Activated B cell treated with CpG ODN at 0.5 μM for 24 hours (primary cell): Measurements from ENCODE around the gene LHFPL6. TPM values are rescaled to one million over a fixed set of nuclear protein-coding genes. Genes with fewer than 3 reads are reported as not detected.

Experiments used
- ATAC-seq: fragments of 200-7000 bp; cut with Tn5 transposase; one replicate; pipeline ENCODE4 v1.10.0; 2021; ENCODE audit warnings: low read depth, mild to moderate bottlenecking, moderate library complexity
- CTCF ChIA-PET: fragments of 350-600 bp; sonication (Branson Sonifier 250); formaldehyde crosslinking; loops from one replicate; lab custom pipeline; 2021; ENCODE audit warnings: antibody characterized with exemption; lab: Charles Lee
- POLR2A ChIA-PET: fragments of 350-600 bp; sonication (Branson Sonifier 250); formaldehyde crosslinking; loops from one replicate; lab custom pipeline; 2021; ENCODE audit warnings: antibody characterized with exemption; lab: Charles Lee
- DNase-seq: peaks from one replicate; pipeline ENCODE4 v3.0.0; 2022
- H3K27ac Mint-ChIP-seq: one replicate; pipeline ENCODE4 v1.8.0; 2020; ENCODE audit warnings: mixed read lengths
- H3K27me3 Mint-ChIP-seq: one replicate; pipeline ENCODE4 v1.8.0; 2021; ENCODE audit warnings: mixed read lengths
- H3K36me3 Mint-ChIP-seq: one replicate; pipeline ENCODE4 v1.8.0; 2021; ENCODE audit warnings: low read depth, mixed read lengths
- H3K4me1 Mint-ChIP-seq: one replicate; pipeline ENCODE4 v1.8.0; 2021; ENCODE audit warnings: mixed read lengths
- H3K4me3 Mint-ChIP-seq: one replicate; pipeline ENCODE4 v1.8.0; 2020; ENCODE audit warnings: mild to moderate bottlenecking, mixed read lengths
- H3K9me3 Mint-ChIP-seq: one replicate; pipeline ENCODE4 v1.8.0; 2020; ENCODE audit warnings: mixed read lengths
- intact Hi-C: fragments of 100-400 bp; cut with micrococcal nuclease; formaldehyde crosslinking; loops from one replicate; pipeline ENCODE4 v1.15.1; 2024
- total RNA-seq: library from RNA; stranded (reverse); gene quantifications from 2 replicates; pipeline ENCODE4 v1.2.3, GENCODE V29; 2022
- TF ChIP-seq, protein P1 (sequence below): fragments of 200-600 bp; IDR thresholded peaks from one replicate; pipeline ENCODE4 v1.8.0; 2022; ENCODE audit warnings: antibody characterized with exemption, mild to moderate bottlenecking

The LHFPL6 gene
- total RNA-seq, 1 donor from 2014 or later = 0.13 TPM

GRCh38 chr13:39418424-39418823, 184.6 kb downstream of the LHFPL6 start:
- Mint-ChIP-seq H3K9me3 (no peaks in the 10 kb centered on the region), H3K4me1 (no peaks in the 10 kb centered on the region), H3K27ac (no peak overlapping the region), H3K27me3 (no peaks in the 10 kb centered on the region), H3K4me3 (no peak overlapping the region), H3K36me3 (no peaks in the 10 kb centered on the region)
- ChIA-PET POLR2A (no interaction called here), CTCF (no interaction called here)
- no peak for DNase-seq
- ATAC-seq = no peak
- TF ChIP-seq, protein P1, sequence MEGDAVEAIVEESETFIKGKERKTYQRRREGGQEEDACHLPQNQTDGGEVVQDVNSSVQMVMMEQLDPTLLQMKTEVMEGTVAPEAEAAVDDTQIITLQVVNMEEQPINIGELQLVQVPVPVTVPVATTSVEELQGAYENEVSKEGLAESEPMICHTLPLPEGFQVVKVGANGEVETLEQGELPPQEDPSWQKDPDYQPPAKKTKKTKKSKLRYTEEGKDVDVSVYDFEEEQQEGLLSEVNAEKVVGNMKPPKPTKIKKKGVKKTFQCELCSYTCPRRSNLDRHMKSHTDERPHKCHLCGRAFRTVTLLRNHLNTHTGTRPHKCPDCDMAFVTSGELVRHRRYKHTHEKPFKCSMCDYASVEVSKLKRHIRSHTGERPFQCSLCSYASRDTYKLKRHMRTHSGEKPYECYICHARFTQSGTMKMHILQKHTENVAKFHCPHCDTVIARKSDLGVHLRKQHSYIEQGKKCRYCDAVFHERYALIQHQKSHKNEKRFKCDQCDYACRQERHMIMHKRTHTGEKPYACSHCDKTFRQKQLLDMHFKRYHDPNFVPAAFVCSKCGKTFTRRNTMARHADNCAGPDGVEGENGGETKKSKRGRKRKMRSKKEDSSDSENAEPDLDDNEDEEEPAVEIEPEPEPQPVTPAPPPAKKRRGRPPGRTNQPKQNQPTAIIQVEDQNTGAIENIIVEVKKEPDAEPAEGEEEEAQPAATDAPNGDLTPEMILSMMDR = no peak
- intact Hi-C loops = no loop called here

GRCh38 chr13:39417643-39418042, 185.3 kb downstream of the LHFPL6 start:
- ChIA-PET POLR2A (no interaction called here), CTCF (no interaction called here)
- TF ChIP-seq, protein P1 = no peak
- intact Hi-C loops = no loop called here
- Mint-ChIP-seq H3K4me3 (no peak overlapping the region), H3K27ac (no peak overlapping the region), H3K36me3 (no peaks in the 10 kb centered on the region), H3K9me3 (no peaks in the 10 kb centered on the region), H3K4me1 (no peaks in the 10 kb centered on the region), H3K27me3 (no peaks in the 10 kb centered on the region)
- ATAC-seq (no peak), DNase-seq (no peak)

DNA sequence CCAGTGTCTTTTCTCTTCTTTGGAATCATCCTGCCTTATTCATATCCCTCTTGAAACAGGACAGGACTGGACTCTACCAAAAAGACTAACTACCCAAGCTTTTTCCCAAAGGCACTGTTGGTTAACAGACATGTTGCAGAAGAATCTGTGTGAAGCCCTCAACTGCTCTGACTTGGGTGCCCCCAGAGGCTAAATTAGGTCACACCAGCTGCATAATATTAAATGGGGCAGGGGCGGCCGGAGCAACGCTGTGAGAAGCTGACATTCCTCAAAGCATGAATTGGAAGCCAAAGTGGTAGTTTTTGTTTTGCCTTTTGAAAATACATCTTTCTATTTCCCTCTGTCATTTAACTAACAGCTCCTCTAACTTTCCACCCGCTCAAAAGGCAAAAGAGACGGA, 185.9 kb downstream of the LHFPL6 start:
- no peak for ATAC-seq
- H3K27me3 Mint-ChIP-seq = no peaks in the 10 kb centered on the region

GRCh38 chr13:39415008-39415802, 187.8 kb downstream of the LHFPL6 start:
- Mint-ChIP-seq H3K9me3 (no peaks in the 10 kb centered on the region), H3K27ac (no peak overlapping the region), H3K27me3 (no peaks in the 10 kb centered on the region), H3K36me3 (no peaks in the 10 kb centered on the region), H3K4me3 (no peak overlapping the region), H3K4me1 (no peaks in the 10 kb centered on the region)
- TF ChIP-seq, protein P1 = no peak
- no peak for DNase-seq
- ChIA-PET POLR2A (no interaction called here), CTCF (no interaction called here)
- intact Hi-C loops = loop anchor here (1.0 kb wide), 2 partner anchors 196 to 201 kb away; no protein-coding TSS in a partner anchor
- ATAC-seq = no peak

More for the DNA sequence above, 185.9 kb downstream of the LHFPL6 start:
- TF ChIP-seq, protein P1 = no peak
- Mint-ChIP-seq H3K27ac (no peak overlapping the region), H3K36me3 (no peaks in the 10 kb centered on the region), H3K4me1 (no peaks in the 10 kb centered on the region), H3K9me3 (no peaks in the 10 kb centered on the region), H3K4me3 (no peak overlapping the region)
- ChIA-PET POLR2A (no interaction called here), CTCF (no interaction called here)
- DNase-seq = no peak
- intact Hi-C loops = no loop called here

GRCh38 chr13:39414339-39414738, 188.7 kb downstream of the LHFPL6 start:
- Mint-ChIP-seq H3K27ac (no peak overlapping the region), H3K27me3 (no peaks in the 10 kb centered on the region), H3K9me3 (no peaks in the 10 kb centered on the region), H3K4me3 (no peak overlapping the region), H3K4me1 (no peaks in the 10 kb centered on the region), H3K36me3 (no peaks in the 10 kb centered on the region)
- CTCF ChIA-PET = no interaction called here
- no peak for ATAC-seq
- DNase-seq = no peak
- TF ChIP-seq, protein P1 = no peak
- intact Hi-C loops = no loop called here
- POLR2A ChIA-PET = no interaction called here
